NCI-H2171 treated with DMSO at 0.1 percent for 48 hours (cell line): ENCODE measurements around the gene ZNF235.
"Not testable (repeated sequence)": the region's sequence is repeated elsewhere in the genome, so short reads cannot be mapped to it uniquely, and the experiment has no call there.

Experiments used
- DNase-seq: peaks from one replicate; lab custom pipeline; 2025; lab: John Stamatoyannopoulos, UW

The ZNF235 gene

DNA sequence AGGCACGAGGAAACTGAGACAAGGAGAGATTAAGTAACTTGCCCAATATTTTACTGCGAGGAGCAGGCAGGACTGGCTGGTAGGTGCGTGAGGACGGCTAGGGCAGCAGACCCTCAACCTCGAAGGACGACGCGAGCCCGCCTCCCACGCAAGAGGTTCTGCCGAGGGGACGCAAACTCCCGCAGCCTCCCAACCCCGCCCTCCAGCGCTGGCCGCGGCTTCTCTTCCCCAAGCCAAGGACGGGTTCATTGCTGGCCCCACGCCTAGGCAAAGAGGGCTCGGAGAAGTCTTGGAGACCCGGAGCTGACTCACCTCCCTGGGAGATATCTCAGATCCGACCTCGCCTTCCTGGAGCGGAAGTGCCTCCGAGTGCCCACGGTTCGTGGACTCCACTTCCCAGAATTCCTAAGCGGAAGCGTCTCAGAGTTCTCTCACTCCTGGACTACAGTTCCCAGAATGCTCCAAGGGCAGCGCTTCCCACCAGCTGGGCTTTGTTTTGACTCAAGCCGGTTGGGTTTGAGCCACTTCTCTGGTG, at the start of gene ZNF235:
Gene ZNF235, minus strand, starts transcription at position 367 of the 535 bp plus-strand sequence. CDS start 1,621 bp downstream, outside the sequence.
- DNase-seq = peak; percentile 92

GRCh38 chr19:44346556-44346955, 41.7 kb upstream of the ZNF235 start:
- DNase-seq = no peak

DNA sequence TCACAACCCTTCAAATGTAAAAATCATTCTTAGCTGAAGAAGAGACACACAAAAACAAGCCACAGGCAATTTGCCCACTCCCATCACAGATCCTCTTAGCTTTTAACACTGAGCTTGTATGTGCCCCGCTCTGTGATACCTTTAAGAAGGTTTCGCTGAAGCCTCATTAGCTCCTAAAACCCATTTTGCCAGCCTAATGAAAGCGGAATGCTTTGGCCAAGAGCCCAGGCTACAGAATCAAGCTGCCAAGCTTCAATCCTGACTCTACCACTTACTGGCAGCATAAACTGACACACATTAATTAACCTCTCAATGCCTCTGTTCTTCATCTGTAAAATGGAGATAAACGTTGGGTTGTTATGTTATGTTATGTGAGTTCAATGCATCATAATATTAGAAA, 41.1 kb upstream of the ZNF235 start:
- peak; percentile 9 for DNase-seq

DNA sequence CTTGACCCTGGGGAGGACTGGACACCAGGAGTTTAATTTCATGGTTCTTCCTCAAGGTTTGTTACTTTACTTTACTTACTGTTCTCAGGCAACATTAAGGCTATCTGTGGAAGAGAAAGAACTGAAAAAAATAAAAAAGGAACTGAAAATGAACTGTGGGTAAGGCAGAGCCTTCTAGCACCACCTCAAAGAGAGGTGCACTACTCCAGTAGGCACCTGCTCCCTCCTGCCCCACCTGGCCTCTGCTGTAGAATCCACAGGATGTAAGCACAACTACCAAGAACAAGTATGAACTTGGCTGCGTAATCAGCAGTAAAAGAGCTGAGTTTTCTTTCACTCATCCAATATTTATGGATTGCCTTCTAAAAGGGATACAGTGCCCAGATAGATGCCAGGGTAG, 39.4 kb upstream of the ZNF235 start:
- no peak for DNase-seq

DNA sequence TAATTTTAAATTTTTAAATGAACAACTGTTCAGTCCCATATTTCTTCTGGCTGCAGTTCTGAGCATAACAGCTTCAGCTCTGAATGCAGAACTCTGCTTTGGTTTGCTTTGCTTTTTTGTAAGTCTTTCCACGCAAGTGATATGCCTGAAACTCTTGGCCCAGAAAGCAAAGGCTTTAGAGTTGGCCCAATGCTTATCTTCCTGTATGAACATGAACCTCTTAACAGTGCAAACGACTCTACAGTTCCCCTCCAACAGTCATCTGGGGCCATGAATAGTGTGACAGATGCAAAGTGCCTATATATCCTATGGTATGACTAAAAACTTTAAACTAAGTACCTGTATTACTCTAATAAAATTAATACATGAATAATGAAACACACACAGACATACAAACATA, 37.0 kb upstream of the ZNF235 start:
- no peak for DNase-seq

DNA sequence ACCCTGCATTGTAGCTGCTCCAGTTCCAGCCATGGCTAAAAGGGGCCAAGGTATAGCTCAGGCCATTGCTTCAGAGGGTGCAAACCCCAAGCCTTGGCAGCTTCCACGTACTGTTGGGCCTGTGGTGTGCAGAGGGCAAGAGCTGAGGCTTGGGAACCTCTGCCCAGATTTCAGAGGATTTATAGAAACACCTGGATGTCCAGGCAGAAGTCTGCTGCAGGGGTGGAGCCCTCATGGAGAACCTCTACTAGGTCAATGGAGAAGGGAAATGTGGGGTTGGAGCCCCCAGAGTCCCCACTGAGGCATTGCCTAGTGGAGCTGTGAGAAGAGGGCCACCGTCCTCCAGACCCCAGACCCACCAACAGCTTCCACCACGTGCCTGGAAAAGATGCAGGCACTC, 29.8 kb upstream of the ZNF235 start:
- not testable (repeated sequence) for DNase-seq

DNA sequence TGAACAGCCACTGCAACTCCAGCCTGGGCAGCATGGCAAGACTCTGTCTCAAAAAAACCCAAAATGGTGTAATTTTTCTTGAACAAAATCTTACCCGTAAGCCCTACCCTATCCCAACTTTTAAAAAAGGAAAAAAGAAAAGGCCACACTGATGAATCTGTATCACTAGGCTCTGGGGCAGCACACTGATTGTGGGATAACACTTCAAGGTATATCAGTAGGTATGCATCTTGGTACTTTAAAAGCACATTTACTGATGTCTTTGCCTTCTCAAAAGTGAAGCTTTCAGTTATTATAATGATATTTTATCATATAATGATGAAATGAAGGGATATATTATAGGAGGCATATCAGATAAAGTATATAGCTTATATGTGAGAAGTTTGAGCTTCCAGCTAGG, 27.3 kb upstream of the ZNF235 start:
- DNase-seq = no peak

- no peak for DNase-seq
These were observed 11.1 kb upstream of the ZNF235 start for GRCh38 chr19:44315883-44316282.

DNA sequence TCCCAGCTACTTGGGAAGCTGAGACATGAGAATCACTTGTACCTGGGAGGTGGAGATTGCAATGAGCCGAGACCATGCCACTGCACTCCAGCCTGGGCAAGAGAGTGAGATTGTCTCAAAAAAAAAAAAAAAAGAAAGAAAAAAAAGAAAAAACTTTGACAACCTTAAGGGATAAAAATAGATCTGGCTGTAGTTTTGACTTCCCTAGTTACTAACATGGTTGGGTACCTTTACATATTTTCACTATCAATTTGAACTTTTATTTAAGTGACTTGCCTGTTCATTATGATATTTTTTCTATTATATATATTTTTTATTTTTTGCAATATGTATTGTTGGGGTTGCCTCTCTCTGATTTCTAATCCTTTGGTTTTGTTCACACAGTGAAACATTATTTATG, 8.4 kb upstream of the ZNF235 start:
- DNase-seq = no peak

GRCh38 chr19:44308011-44308410, 3.2 kb upstream of the ZNF235 start:
- no peak for DNase-seq

GRCh38 chr19:44306283-44306682, 1.5 kb upstream of the ZNF235 start:
- DNase-seq = no peak

DNA sequence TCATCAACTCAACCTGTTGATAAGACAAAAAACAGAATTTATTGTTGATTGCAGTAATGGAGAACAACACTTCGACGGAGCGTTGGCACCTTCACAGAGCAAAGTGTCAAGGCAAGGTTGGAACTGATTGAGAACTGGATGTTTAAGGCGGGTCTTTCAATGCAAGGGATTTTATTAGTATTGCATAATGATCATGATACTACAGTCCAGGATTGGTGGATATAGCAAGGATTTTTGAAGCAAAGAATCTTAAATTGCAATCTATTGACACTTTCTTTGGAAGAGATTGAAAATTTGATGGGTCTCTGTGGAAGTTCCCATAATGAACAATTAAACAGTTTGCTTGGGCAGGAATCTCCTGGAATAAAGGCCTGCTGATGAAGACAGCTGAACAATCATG, 632 bp upstream of the ZNF235 start:
- DNase-seq = no peak

DNA sequence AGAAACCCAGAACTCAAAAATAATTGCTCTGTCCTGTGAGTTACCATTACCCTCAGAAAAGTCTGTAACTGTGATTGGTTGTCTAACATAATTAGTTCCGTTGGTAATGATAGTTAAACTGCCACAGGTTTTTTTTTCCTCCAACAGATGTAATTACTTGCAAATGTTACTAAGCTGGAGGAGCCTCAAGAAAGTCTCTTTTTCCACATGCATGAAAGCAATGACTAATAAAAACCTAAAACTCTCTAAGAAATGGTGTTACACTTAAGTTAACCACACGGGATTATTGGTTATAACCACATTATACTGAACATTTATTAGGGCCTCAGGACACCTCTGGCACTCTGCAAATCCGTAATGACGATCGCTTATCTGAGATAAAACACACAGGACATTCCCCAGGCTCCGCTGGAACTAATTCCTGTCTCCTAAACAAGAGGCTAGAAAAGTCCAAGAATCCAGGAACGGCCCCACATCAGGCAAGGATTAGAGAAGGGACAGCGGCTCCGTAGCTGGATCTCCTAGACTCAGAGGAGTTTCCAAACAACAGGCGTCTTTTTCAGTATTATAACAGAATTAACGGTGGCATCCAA, 753 bp downstream of the ZNF235 start:
- DNase-seq = no peak

DNA sequence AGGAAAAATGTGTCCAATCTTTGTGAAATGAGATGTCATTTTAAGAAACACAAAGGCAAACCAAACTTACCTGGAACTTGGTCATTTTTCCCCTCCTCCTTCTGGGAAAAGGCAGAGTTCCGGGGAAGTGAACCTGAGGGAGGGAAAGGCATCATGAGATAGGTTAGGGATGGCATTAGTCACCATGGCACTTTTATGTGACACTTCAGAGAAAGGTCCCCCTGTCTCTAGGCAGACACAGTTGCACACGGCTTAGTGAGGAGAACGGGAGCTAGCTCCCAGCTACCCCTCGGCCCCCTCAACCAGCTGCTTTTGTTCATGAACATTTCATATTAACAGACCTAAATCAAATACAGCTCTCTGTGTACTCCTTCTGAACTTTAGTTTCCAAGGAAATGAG, 1.5 kb downstream of the ZNF235 start:
- no peak for DNase-seq

- DNase-seq = no peak
These were observed 19.9 kb downstream of the ZNF235 start for GRCh38 chr19:44284968-44285367.

- no peak for DNase-seq
These were observed 22.0 kb downstream of the ZNF235 start for GRCh38 chr19:44282846-44283245.

- no peak for DNase-seq
These were observed 23.9 kb downstream of the ZNF235 start for GRCh38 chr19:44280916-44281315.

GRCh38 chr19:44278181-44278690, 26.6 kb downstream of the ZNF235 start:
- no peak for DNase-seq

- no peak for DNase-seq
These were observed 27.5 kb downstream of the ZNF235 start for GRCh38 chr19:44277331-44277730.

DNA sequence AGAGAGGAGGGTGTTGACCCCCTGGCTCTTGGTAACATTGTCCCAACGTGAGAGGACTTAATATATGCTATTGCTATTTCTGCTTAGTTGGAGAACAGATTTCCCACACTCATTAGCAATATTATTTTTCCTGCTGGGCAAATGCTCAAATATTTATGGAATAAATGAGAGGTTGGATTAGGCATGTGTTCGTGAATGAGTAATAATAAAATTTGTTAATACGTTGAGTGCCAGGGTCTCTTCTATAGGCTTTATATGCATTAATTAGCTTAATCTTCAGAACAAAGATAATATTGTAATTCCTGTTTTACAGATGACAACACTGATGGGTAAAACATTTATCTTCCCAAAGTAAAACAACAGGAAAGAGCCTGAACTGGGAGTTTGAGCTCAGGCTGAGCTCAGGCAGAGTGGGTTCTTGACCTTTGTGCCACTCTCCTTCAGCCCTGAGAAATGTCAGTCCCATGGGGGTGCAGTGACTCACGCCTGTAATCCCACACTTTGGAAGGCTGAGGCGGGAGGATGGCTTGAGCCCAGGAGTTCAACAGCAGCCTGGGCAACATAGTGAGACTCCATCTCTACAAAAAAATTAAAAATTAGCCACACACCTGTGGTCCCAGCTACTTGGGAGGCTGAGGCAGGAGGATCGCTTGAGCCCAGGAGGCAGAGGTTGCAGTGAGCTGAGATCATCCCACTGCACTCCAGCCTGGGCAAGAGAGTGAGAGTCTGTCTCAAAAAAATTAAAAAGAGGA, 44.0 kb downstream of the ZNF235 start:
- no peak for DNase-seq

- peak; percentile 68 for DNase-seq
These were observed 44.5 kb downstream of the ZNF235 start for GRCh38 chr19:44260343-44260681.

DNA sequence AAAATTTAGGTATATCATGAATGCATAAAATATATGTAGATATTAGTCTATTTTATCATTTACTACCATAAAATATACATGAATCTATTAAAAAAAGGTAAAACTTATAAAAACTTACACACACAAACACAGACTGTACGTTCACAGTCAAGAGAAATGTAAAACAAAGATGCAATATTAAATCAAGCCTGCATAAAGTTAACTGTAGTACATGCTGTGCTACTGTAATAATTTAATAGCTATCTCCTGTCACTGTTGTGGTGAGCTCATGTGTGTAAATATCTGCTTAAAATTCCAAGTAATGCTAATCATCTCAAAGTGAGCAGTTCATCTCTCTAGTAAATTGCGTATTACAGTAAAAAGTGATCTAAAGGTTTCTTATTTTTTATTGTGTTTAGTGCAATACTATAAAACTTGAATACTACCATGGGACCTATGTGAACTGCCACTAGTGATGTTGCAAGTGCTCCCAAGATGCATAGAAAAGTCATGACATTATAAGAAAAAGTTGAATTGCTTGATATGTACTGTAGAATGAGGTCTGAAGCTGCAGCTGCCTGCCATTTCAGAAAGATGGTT, 45.9 kb downstream of the ZNF235 start:
- no peak for DNase-seq

- no peak for DNase-seq
These were observed 46.7 kb downstream of the ZNF235 start for GRCh38 chr19:44258136-44258535.
